D721Med (cell line): ENCODE measurements around the gene COL7A1.

Experiments used
- DNase-seq: peaks from one replicate; pipeline ENCODE4 v3.0.0; 2011; ENCODE audit warnings: low spot score; ENCODE audit not compliant: insufficient read length
- FAIRE-seq: peaks from 2 replicates; lab custom pipeline; 2011; peaks lifted over from hg19 to GRCh38; lab: Jason Lieb, UNC
- TF ChIP-seq, protein P1 (sequence below): IDR thresholded peaks from 2 replicates; pipeline ENCODE4 v1.5.1; 2012; ENCODE audit warnings: mild to moderate bottlenecking, control low read depth; ENCODE audit not compliant: insufficient read depth; ENCODE audit errors: missing control alignments

Gene COL7A1

DNA sequence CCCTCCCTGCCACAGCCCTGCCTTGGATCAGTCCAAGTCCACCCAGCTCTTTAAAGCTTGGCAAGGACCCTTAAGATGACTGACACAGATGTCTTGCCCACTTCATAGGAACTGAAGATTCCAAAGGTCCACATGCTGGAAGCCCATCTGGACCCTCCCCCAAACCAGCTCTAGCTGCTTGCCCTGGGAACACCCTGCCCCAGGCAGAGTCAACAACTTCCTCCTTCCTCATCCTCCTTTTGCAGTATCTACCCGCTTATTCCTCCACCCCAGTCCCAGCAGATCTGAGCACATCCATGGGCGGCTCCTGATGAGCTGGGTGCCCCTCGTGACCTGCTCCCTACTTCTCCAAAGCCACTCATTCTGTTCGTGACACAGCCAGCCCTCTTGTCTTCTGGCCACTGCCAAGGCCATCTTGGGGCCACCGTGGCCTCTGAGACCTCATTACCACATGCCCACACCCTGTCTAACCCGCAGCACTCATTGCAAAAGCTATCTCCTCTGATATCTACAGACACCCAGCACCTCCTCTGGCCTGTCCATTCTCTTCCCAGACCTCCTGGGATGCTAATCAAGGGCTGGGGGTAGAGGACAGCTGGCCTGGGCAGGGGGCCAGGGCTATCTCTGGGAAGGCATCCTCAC, 36.5 kb downstream of the COL7A1 start:
- FAIRE-seq: no peak
- no peak for DNase-seq
- TF ChIP-seq, protein P1, sequence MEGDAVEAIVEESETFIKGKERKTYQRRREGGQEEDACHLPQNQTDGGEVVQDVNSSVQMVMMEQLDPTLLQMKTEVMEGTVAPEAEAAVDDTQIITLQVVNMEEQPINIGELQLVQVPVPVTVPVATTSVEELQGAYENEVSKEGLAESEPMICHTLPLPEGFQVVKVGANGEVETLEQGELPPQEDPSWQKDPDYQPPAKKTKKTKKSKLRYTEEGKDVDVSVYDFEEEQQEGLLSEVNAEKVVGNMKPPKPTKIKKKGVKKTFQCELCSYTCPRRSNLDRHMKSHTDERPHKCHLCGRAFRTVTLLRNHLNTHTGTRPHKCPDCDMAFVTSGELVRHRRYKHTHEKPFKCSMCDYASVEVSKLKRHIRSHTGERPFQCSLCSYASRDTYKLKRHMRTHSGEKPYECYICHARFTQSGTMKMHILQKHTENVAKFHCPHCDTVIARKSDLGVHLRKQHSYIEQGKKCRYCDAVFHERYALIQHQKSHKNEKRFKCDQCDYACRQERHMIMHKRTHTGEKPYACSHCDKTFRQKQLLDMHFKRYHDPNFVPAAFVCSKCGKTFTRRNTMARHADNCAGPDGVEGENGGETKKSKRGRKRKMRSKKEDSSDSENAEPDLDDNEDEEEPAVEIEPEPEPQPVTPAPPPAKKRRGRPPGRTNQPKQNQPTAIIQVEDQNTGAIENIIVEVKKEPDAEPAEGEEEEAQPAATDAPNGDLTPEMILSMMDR: no peak

DNA sequence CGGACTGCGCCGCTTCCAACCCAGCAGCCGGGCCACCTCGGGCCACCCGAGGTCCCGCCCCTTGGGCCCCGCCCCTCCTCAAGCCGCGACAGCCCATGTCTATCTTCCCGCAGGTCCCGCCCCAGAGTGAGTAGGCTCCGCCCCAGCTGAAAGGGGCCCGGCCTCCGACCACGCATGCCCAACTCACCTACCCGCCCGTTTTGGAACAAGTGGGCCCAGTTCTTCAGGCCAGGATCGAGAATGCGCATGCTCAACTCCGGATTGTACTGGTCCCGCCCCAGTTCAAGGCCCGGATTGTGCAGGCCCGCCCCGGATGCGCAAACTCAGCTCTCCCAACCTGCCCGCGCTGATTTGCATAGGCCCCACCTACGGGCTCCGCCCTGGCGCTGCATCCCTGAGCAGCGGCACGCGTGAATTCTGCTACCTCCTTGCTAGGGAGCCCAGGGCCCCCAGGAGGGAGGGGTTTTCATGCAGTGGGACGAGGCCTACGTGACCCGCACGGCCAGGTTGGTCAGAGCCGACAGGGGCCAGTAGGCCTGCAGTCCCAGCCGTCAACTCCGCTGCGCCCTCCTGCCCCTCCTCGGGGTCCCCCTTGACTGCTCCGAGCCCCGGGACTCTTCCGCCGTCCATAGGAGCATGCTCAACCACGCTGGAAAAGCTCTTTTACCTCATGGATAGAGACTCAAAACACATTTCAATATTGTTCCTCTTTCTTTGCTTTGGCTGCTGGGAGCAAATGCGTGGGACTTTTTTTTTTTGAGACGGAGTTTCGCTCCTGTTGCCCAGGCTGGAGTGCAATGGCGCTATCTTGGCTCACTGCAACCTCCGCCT, 38.1 kb downstream of the COL7A1 start, which contains the start of gene PFKFB4:
TSS of gene PFKFB4 (minus strand) at position 8 of the 831 bp plus-strand sequence. CDS start 26 bp downstream, outside the sequence.
- no peak for FAIRE-seq
- TF ChIP-seq, protein P1: no peak
- DNase-seq: peak; percentile 94

DNA sequence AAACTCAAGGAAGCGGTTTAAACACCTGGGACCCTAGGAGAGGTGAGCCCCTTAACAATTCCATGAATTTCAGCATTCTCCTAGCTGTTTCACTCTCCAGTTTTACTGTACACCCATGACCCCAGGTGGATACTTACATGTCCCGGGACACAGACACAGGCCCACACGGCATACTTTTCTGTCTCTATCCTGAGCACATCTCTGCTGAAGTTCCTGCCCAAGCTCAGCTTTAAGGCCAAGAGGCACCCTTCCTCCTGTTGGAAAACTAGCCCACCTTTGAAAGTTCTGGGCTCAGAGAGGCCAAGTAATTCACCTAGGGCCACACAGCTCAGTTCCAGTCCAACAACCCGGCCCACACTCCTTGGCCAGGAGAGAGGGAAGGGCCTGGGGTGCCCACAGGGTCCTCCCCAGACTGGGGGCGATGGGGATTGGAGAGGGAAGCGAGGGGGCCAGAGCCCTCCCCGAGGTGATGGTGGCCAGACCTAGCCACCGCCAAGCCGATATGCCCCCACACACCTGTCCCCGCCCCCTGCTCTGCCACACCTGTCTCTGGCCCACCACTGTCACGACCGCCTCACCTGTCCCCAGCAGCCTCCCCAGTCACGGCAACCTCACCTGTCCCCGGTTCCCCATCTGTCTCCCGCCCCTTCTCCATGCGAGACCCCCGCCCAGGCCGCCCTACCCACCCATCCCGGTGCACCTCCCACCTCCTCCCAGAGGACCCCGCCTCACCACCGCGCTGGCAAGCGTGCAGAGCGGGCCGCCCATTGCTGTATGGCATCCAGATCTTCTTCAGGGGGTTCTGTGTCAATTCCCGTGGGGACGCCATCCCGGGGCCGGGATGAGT, 39.0 kb downstream of the COL7A1 start:
- TF ChIP-seq, protein P1: no peak
- DNase-seq (no peak), FAIRE-seq (no peak)

DNA sequence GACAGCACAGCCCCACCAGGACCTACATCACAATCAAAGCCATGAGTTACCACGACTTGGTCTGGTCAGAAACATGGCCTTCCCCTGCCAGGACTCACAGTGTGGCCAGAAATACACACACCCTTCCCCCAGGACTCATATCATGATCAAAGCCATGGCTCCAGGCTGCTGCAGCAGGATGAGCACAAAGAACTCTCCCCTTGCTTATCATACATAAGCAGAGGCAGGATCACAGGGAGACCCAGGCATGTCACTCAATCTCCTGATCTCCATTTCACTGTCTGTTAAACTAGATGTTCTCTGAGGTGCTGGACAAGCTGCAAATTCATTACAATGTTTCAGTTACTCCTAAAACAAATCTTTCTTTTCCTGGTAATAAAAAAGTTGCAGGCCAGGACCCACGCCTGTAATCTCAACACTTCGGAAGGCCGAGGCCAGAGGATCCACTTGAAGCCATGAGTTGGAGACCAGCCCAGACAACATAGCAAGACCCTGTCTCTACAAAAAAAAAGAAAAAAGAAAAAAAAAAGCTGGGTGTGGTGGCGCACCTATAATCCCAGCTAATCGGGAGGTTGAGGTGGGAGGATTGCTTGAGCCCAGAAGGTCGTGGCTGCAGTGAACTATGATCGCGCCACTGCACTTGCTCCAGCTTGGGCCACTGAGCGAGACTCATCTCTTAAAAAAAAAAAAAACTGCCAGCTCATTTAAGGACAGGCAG, 39.7 kb downstream of the COL7A1 start:
- FAIRE-seq: no peak
- TF ChIP-seq, protein P1: no peak
- no peak for DNase-seq

DNA sequence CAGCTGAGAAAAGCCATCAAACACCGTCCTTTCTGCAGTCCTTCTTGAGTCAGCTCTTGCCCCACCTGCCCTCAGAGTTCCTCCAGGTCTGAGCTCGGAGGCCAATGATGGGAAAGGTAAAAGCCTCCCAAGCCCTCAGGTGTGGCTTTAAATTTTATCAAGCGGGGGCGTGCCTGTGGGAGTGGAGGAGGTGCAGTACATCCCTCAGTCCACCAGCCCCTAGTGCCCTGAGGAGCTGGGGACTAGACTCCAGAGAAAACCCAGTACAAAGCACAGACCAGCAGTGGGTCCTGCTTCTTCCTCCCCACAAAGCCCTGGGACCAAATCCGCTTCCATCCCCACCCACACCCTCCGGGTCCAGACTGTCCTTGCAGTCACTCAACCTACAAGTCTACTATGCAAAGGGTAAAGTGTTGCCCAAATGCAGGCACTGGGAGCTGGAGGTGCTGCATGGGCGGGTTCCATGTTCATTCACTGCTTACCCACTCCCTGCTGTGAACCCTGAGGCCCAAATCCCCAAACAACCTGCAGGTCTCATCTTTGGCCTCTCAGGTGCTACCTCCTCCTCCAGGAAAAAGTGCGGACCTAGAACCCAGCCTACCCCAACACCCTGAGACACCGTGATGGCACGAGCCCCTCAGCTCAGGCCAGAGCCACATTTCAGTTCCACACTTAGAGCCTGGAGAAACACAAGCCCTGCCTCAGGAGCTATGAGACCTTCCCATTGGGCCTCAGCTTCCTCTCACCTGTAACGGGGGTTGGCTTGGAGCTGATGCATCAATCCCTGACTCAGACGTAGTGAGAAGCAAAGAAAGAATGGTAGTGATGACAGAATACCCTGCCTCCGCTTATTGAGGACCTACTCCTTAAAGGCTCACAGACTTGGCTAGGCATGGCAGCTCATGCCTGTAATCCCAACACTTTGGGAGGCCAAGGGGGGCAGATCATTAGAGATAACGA, 41.0 kb downstream of the COL7A1 start:
- FAIRE-seq (no peak), DNase-seq (no peak)
- TF ChIP-seq, protein P1: no peak
